Panc1 (cell line): ENCODE data around the gene PDGFA.

Experiments used
- CTCF ChIP-seq: fragments of 450-650 bp; IDR thresholded peaks from 2 replicates; pipeline ENCODE4 v1.5.1; 2017; ENCODE audit warnings: mild to moderate bottlenecking
- REST ChIP-seq, 2 experiments: IDR thresholded peaks; 2 replicates each; pipeline ENCODE4 v1.6.1; 2011 to 2012; ENCODE audit warnings: low read depth in 2 of 2, control low read depth in 1 of 2, low read length in 1 of 2, mild to moderate bottlenecking in 1 of 2, moderate library complexity in 1 of 2; ENCODE audit not compliant: insufficient read depth in 1 of 2

- TF ChIP-seq CTCF (no peak), REST (IDR thresholded peaks at IDR 0.05; ENCODE audit: insufficient read depth in 1 of 2, low read depth in 2 of 2, low read length in 1 of 2) (no peak)
Observed at GRCh38 chr7:510131-510481, 9.5 kb downstream of the PDGFA start.
